Right forelimb (tissue), 1 donor: ENCODE measurements around the gene HSD3B7.

Source experiments
- DNase-seq: peaks from one replicate; pipeline ENCODE4 v3.0.0-alpha.2; 2018

HSD3B7 gene

GRCh38 chr16:31031276-31031675, 46.3 kb downstream of the HSD3B7 start:
- DNase-seq, result no peak

GRCh38 chr16:31032736-31033708, 48.0 kb downstream of the HSD3B7 start, which contains the start of gene STX4:
TSS of gene STX4 (plus strand) at chr16:31033558. CDS start at chr16:31033806, 248 bp downstream.
- peak; percentile 99 for DNase-seq

DNA sequence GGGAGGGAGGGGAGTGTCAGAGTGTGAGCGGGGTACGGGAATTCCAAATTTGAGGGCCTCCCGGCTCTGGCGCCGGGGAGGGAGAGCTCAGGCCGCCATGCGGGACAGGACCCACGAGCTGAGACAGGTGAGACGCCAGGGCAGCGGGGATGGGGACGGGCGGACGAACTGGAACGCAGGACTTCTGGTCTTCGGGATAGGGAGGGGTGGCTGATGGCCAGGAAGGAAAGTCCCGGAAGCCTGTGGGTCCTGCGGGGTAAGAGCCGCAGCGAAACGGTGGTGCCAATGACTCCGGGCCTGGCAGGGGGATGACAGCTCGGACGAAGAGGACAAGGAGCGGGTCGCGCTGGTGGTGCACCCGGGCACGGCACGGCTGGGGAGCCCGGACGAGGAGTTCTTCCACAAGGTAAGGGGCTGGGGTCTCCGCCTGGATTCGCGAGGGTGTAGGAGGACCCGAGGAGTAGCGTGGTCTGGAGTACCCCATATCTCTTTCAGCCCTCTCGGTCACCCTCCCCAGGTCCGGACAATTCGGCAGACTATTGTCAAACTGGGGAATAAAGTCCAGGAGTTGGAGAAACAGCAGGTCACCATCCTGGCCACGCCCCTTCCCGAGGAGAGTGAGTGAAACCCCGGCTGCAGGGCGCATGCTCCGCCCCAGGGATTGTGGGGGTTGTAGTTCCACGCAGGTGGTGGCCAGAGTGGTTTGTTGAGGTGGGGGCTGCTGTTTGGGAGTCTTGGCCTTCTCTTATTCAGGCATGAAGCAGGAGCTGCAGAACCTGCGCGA, 48.9 kb downstream of the HSD3B7 start:
- DNase-seq, result peak; percentile 88

GRCh38 chr16:31036691-31037090, 51.7 kb downstream of the HSD3B7 start:
- no peak for DNase-seq
